Activated naive CD4-positive, alpha-beta T cell treated with anti-CD3 and anti-CD28 coated beads, Interleukin-2, amount 50 U/mL, for 72 hours (primary cell): ENCODE data around the gene FKRP. TPM values are rescaled to one million over a fixed set of nuclear protein-coding genes. Genes with fewer than 3 reads are reported as not detected.

ENCODE experiments used
- ATAC-seq, 2 donors: fragments of 150-1000 bp; cut with Tn5 transposase; 2 replicates each; pipeline ENCODE4 v1.10.0; 2021; ENCODE audit warnings: mild to moderate bottlenecking in 2 of 2, moderate library complexity in 2 of 2
- DNase-seq, 2 donors: peaks; one replicate each; pipeline ENCODE4 v3.0.0; 2021 to 2022; ENCODE audit warnings: low spot score in 2 of 2
- H3K27ac Mint-ChIP-seq, 2 donors: one replicate each; pipeline ENCODE4 v1.8.0; 2022; ENCODE audit warnings: mild to moderate bottlenecking in 2 of 2, mixed read lengths in 2 of 2
- H3K36me3 Mint-ChIP-seq, 2 donors: one replicate each; pipeline ENCODE4 v1.8.0; 2022; ENCODE audit warnings: mixed read lengths in 2 of 2
- H3K9me3 Mint-ChIP-seq, 2 donors: one replicate each; pipeline ENCODE4 v1.8.0; 2022; ENCODE audit warnings: mixed read lengths in 2 of 2
- total RNA-seq, 2 donors: library from RNA; stranded (reverse); gene quantifications; one replicate each; pipeline ENCODE4 v1.2.3, GENCODE V29; 2022

The FKRP gene
- total RNA-seq, 2 donors from 2014 or later = 2.8 to 9.7 TPM

GRCh38 chr19:46725859-46726393, 19.9 kb upstream of the FKRP start:
- peak overlapping the region; percentile 16 to 43 for H3K27ac Mint-ChIP-seq
- DNase-seq = no peak
- H3K9me3 Mint-ChIP-seq = no peaks in the 10 kb centered on the region
- H3K36me3 Mint-ChIP-seq = peaks cover 6 to 9% of the 10 kb centered on the region in 2 donors
- ATAC-seq = no peak

GRCh38 chr19:46726551-46726950, 19.3 kb upstream of the FKRP start:
- no peaks in the 10 kb centered on the region for H3K9me3 Mint-ChIP-seq
- ATAC-seq (no peak), DNase-seq (no peak)
- peak overlapping the region in 1 of 2 donors; percentile 69 for H3K27ac Mint-ChIP-seq
- peaks cover 6 to 9% of the 10 kb centered on the region in 2 donors for H3K36me3 Mint-ChIP-seq

GRCh38 chr19:46726971-46727501, 18.8 kb upstream of the FKRP start:
- Mint-ChIP-seq H3K27ac (peak overlapping the region in 1 of 2 donors; percentile 20), H3K9me3 (no peaks in the 10 kb centered on the region), H3K36me3 (peaks cover 3 to 9% of the 10 kb centered on the region in 2 donors)
- ATAC-seq (no peak), DNase-seq (no peak)

GRCh38 chr19:46727757-46728156, 18.1 kb upstream of the FKRP start:
- Mint-ChIP-seq H3K27ac (peak overlapping the region; percentile 20 to 39), H3K9me3 (no peaks in the 10 kb centered on the region), H3K36me3 (peaks cover 0 to 9% of the 10 kb centered on the region in 2 donors)
- DNase-seq (no peak), ATAC-seq (no peak)

- ATAC-seq = no peak
- H3K36me3 Mint-ChIP-seq = peaks cover 0 to 9% of the 10 kb centered on the region in 2 donors
- no peaks in the 10 kb centered on the region for H3K9me3 Mint-ChIP-seq
- no peak for DNase-seq
- no peak overlapping the region for H3K27ac Mint-ChIP-seq
Measured at GRCh38 chr19:46728208-46728607, 17.6 kb upstream of the FKRP start.

- H3K27ac Mint-ChIP-seq = peak overlapping the region in 1 of 2 donors; percentile 91
- ATAC-seq = peak; percentile 83 to 87
- H3K9me3 Mint-ChIP-seq = no peaks in the 10 kb centered on the region
- peaks cover 0 to 9% of the 10 kb centered on the region in 2 donors for H3K36me3 Mint-ChIP-seq
- peak; percentile 73 to 90 for DNase-seq
Measured at GRCh38 chr19:46728693-46729339, 17.0 kb upstream of the FKRP start.

- Mint-ChIP-seq H3K27ac (no peak overlapping the region), H3K9me3 (no peaks in the 10 kb centered on the region), H3K36me3 (peaks cover 0 to 9% of the 10 kb centered on the region in 2 donors)
- no peak for DNase-seq
- no peak for ATAC-seq
Measured at GRCh38 chr19:46729696-46730095, 16.2 kb upstream of the FKRP start.

- DNase-seq (no peak), ATAC-seq (no peak)
- Mint-ChIP-seq H3K27ac (no peak overlapping the region), H3K36me3 (peaks cover 0 to 9% of the 10 kb centered on the region in 2 donors), H3K9me3 (no peaks in the 10 kb centered on the region)
Measured at GRCh38 chr19:46730187-46730586, 15.7 kb upstream of the FKRP start.

GRCh38 chr19:46730595-46730994, 15.3 kb upstream of the FKRP start:
- ATAC-seq = no peak
- DNase-seq = no peak
- peaks cover 0 to 7% of the 10 kb centered on the region in 2 donors for H3K36me3 Mint-ChIP-seq
- no peaks in the 10 kb centered on the region for H3K9me3 Mint-ChIP-seq
- H3K27ac Mint-ChIP-seq = no peak overlapping the region

- no peak for DNase-seq
- Mint-ChIP-seq H3K36me3 (peaks cover 0 to 2% of the 10 kb centered on the region in 2 donors), H3K9me3 (no peaks in the 10 kb centered on the region), H3K27ac (peak overlapping the region; percentile 46 to 85)
- ATAC-seq = peak in 1 of 2 donors; percentile 39
Measured at GRCh38 chr19:46731007-46731501, 14.8 kb upstream of the FKRP start.

- Mint-ChIP-seq H3K9me3 (no peaks in the 10 kb centered on the region), H3K36me3 (no peaks in the 10 kb centered on the region), H3K27ac (peak overlapping the region; percentile 46 to 85)
- DNase-seq = no peak
- ATAC-seq = no peak
Measured at GRCh38 chr19:46731584-46731983, 14.3 kb upstream of the FKRP start.

GRCh38 chr19:46732172-46732938, 13.5 kb upstream of the FKRP start:
- Mint-ChIP-seq H3K27ac (peak overlapping the region; percentile 46 to 85), H3K9me3 (no peaks in the 10 kb centered on the region), H3K36me3 (no peaks in the 10 kb centered on the region)
- DNase-seq (no peak), ATAC-seq (no peak)

GRCh38 chr19:46732966-46733689, 12.7 kb upstream of the FKRP start:
- H3K9me3 Mint-ChIP-seq = no peaks in the 10 kb centered on the region
- ATAC-seq (no peak), DNase-seq (no peak)
- no peaks in the 10 kb centered on the region for H3K36me3 Mint-ChIP-seq
- no peak overlapping the region for H3K27ac Mint-ChIP-seq

- no peaks in the 10 kb centered on the region for H3K9me3 Mint-ChIP-seq
- DNase-seq (no peak), ATAC-seq (no peak)
- no peaks in the 10 kb centered on the region for H3K36me3 Mint-ChIP-seq
- H3K27ac Mint-ChIP-seq = no peak overlapping the region
Measured at GRCh38 chr19:46733690-46734292, 12.1 kb upstream of the FKRP start.

GRCh38 chr19:46736531-46737297, 9.1 kb upstream of the FKRP start:
- no peaks in the 10 kb centered on the region for H3K36me3 Mint-ChIP-seq
- no peaks in the 10 kb centered on the region for H3K9me3 Mint-ChIP-seq
- DNase-seq (no peak), ATAC-seq (no peak)
- no peak overlapping the region for H3K27ac Mint-ChIP-seq

- DNase-seq (no peak), ATAC-seq (no peak)
- peak overlapping the region in 1 of 2 donors; percentile 3 for H3K27ac Mint-ChIP-seq
Measured at GRCh38 chr19:46737298-46737654, 8.6 kb upstream of the FKRP start.

More at GRCh38 chr19:46737298-46737654, 8.6 kb upstream of the FKRP start:
- H3K9me3 Mint-ChIP-seq = no peaks in the 10 kb centered on the region
- no peaks in the 10 kb centered on the region for H3K36me3 Mint-ChIP-seq
